K562 (cell line): ENCODE results near the gene LTBP2. TPM values are rescaled to one million over a fixed set of nuclear protein-coding genes. Genes with fewer than 3 reads are reported as not detected.

Source experiments
- BACH1 ChIP-seq: fragments of 200-800 bp; sonication (Bioruptor generic); IDR thresholded peaks from 2 replicates; pipeline ENCODE4 v1.6.1; 2016; ENCODE audit warnings: missing genetic modification characterization, missing compliant biosample characterization
- ETS1 ChIP-seq: conservative IDR thresholded peaks from 2 replicates; pipeline ENCODE4 v1.6.1; 2011; ENCODE audit warnings: low read depth, mild to moderate bottlenecking, low read length; ENCODE audit not compliant: control insufficient read depth
- FOXJ2 ChIP-seq: fragments of 200-800 bp; sonication (Bioruptor generic); IDR thresholded peaks from 2 replicates; pipeline ENCODE4 v1.6.1; 2016; ENCODE audit warnings: missing genetic modification characterization, missing compliant biosample characterization
- MNT ChIP-seq, 2 experiments: fragments of 450-650 bp; conservative IDR thresholded peaks; 2 replicates each; pipeline ENCODE4 v1.6.1; 2017; ENCODE audit warnings: mild to moderate bottlenecking in 2 of 2, moderate library complexity in 2 of 2
- MTA3 ChIP-seq: fragments of 450-650 bp; formaldehyde crosslinking; IDR thresholded peaks from 2 replicates; pipeline ENCODE4 v1.6.1; 2017; ENCODE audit warnings: mild to moderate bottlenecking, borderline replicate concordance
- NRF1 ChIP-seq, 2 experiments: fragments of 450-650 bp; IDR thresholded peaks in 1 of 2; conservative IDR thresholded peaks in 1 of 2; 2 replicates each; pipeline ENCODE4 v1.6.1; 2014; ENCODE audit warnings: mild to moderate bottlenecking in 2 of 2
- PHF8 ChIP-seq: fragments of 200-600 bp; sonication (generic); IDR thresholded peaks from 2 replicates; pipeline ENCODE4 v1.6.1; 2012; ENCODE audit warnings: mixed run types, mild to moderate bottlenecking, inconsistent platforms, low read length, moderate library complexity, borderline replicate concordance
- TOE1 ChIP-seq, 2 experiments: fragments of 450-650 bp in 1 of 2; sonication (generic) in 1 of 2; formaldehyde crosslinking in 1 of 2; IDR thresholded peaks; 2 replicates each; pipeline versions ENCODE4 v1.7.1 to v1.8.0; 2016 to 2022; ENCODE audit warnings: borderline replicate concordance in 2 of 2, mild to moderate bottlenecking in 2 of 2, antibody characterized with exemption in 1 of 2, inconsistent platforms in 1 of 2, low read depth in 1 of 2, missing genetic modification reagents in 1 of 2, moderate library complexity in 1 of 2
- ZFPM2 ChIP-seq: fragments of 250-450 bp; sonication (Bioruptor Pico); IDR thresholded peaks from 2 replicates; pipeline ENCODE4 v1.5.1; 2022; ENCODE audit warnings: mild to moderate bottlenecking
- ZNF140 ChIP-seq: fragments of 250-450 bp; sonication (Bioruptor Pico); IDR thresholded peaks from 2 replicates; pipeline ENCODE4 v1.8.0; 2021; ENCODE audit warnings: moderate library complexity, mild to moderate bottlenecking, inconsistent platforms
- polyA plus RNA-seq, 8 experiments: library from polyadenylated mRNA; depleted of rRNA in 4 of 8; stranded (reverse) in 5 of 8; unstranded in 3 of 8; fragments of >200 nt; fragmentation: Nextera tagmentation in 2 of 8; fragmentation: Illumina TruSeq in 1 of 8; extraction: Ambion mirVana in 2 of 8; extraction: Trizol in 1 of 8; gene quantifications; 2 replicates each; pipeline versions ENCODE4 v1.2.1 to v1.2.3, GENCODE V29; 2011 to 2014; ENCODE audit warnings: inconsistent platforms in 1 of 8, missing spikeins in 1 of 8
- total RNA-seq, 7 experiments: library from RNA; depleted of rRNA in 6 of 7; stranded (reverse); fragments of >200 nt in 6 of 7; fragmentation: Illumina TruSeq in 2 of 7; extraction: Trizol in 2 of 7; gene quantifications; 2 replicates each; pipeline versions ENCODE4 v1.2.1 to v1.2.3, GENCODE V29; 2011 to 2021; ENCODE audit warnings: low replicate concordance in 1 of 7
- TF ChIP-seq, protein P1 (sequence below): IDR thresholded peaks from 2 replicates; pipeline ENCODE4 v1.6.1; 2014; ENCODE audit warnings: antibody characterized with exemption
- TF ChIP-seq, protein P2 (sequence below): fragments of 450-650 bp; formaldehyde crosslinking; IDR thresholded peaks from 2 replicates; pipeline ENCODE4 v1.4.0; 2020; ENCODE audit warnings: mild to moderate bottlenecking, mixed read lengths

The LTBP2 gene
- total and polyA plus RNA-seq, 9 of the 15 experiments (the other 6 are each of a cell fraction or from before 2014, with no cell fraction given): under 0.01 to 0.18 (median 0.03) TPM; not detected in 3

- TF ChIP-seq TOE1 (IDR thresholded peaks at IDR 0.05; ENCODE audit: borderline replicate concordance): peak; percentile 71; the same call in 1 of the 2 replicates
- TF ChIP-seq TOE1 (CRISPR knock-in tag; IDR thresholded peaks at IDR 0.05; ENCODE audit: borderline replicate concordance, low read depth): no peak
- TF ChIP-seq PHF8: no peak
- 0 out of 4 replicates have a peak, but pooled peaks of 1 of the 2 experiments have one; percentile 15 for TF ChIP-seq MNT (conservative IDR thresholded peaks at IDR 0.05)
- TF ChIP-seq, protein P1, sequence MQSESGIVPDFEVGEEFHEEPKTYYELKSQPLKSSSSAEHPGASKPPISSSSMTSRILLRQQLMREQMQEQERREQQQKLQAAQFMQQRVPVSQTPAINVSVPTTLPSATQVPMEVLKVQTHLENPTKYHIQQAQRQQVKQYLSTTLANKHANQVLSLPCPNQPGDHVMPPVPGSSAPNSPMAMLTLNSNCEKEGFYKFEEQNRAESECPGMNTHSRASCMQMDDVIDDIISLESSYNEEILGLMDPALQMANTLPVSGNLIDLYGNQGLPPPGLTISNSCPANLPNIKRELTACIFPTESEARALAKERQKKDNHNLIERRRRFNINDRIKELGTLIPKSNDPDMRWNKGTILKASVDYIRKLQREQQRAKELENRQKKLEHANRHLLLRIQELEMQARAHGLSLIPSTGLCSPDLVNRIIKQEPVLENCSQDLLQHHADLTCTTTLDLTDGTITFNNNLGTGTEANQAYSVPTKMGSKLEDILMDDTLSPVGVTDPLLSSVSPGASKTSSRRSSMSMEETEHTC: peak; percentile 84
- TF ChIP-seq NRF1 (conservative IDR thresholded peaks at IDR 0.05 in 1 of 2, IDR thresholded peaks at IDR 0.05 in 1 of 2): peak in 1 of 2 experiments; percentile 46; a peak in 1 of 4 replicates
- TF ChIP-seq BACH1 (tag): no peak
- TF ChIP-seq ETS1: 0 out of 2 replicates have a peak, but pooled peaks have one; percentile 33
- peak; percentile 15; the same call in 1 of the 2 replicates for TF ChIP-seq MTA3
- TF ChIP-seq, protein P2, sequence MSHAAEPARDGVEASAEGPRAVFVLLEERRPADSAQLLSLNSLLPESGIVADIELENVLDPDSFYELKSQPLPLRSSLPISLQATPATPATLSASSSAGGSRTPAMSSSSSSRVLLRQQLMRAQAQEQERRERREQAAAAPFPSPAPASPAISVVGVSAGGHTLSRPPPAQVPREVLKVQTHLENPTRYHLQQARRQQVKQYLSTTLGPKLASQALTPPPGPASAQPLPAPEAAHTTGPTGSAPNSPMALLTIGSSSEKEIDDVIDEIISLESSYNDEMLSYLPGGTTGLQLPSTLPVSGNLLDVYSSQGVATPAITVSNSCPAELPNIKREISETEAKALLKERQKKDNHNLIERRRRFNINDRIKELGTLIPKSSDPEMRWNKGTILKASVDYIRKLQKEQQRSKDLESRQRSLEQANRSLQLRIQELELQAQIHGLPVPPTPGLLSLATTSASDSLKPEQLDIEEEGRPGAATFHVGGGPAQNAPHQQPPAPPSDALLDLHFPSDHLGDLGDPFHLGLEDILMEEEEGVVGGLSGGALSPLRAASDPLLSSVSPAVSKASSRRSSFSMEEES (CRISPR knock-in tag): peak; percentile 33; the same call in 1 of the 2 replicates
- TF ChIP-seq ZNF140 (CRISPR knock-in tag): no peak
- TF ChIP-seq FOXJ2 (tag): no peak
- no peak for TF ChIP-seq ZFPM2
Observed at GRCh38 chr14:74492776-74493342, 119.2 kb downstream of the LTBP2 start, which contains the start of gene NPC2 (continued).
